RCC 7860 (cell line): Measurements from ENCODE around the gene VPS51.

Experiments used
- DNase-seq: peaks from one replicate; pipeline ENCODE4 v3.0.0-alpha.2; 2015; ENCODE audit warnings: low spot score
- FAIRE-seq: peaks from 2 replicates; lab custom pipeline; 2012; peaks lifted over from hg19 to GRCh38; lab: Jason Lieb, UNC

Gene VPS51

DNA sequence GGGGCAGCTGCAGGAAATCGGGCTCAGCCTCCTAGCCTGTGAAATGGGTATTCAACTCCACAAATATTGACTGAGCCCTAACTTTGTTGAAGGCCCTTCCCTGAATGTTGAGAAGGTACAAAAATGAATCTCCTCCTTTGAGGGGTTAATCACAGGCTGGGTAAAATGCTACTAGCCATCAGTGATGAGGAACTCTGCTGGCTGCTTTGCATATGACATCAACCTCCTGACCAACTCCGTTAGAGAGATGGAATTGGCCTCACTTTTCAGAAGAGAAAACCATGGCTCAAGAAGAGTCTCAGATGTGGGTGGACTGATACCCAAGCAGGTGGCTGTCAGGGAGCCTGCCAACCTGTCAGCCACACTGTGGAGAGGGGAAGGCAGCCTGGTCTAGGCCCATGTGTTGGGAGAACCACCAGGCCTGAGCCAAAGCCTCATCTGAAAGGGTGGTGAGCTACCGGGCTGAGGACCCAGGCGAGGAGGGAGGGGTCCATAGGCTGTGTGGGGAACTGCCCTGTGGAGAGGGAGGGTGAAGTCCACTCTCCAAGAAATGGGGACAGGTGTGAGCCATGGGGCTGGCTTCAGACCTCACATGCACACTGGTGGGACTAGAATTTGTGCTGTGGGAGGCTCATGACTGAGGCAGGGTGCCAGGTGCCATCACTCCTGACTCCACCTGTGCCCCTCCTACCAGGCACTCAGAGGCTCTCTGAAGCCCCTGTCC, 23.9 kb upstream of the VPS51 start:
- DNase-seq (no peak), FAIRE-seq (no peak)

- DNase-seq (no peak), FAIRE-seq (no peak)
These were observed 23.4 kb upstream of the VPS51 start for GRCh38 chr11:65072631-65072966.

DNA sequence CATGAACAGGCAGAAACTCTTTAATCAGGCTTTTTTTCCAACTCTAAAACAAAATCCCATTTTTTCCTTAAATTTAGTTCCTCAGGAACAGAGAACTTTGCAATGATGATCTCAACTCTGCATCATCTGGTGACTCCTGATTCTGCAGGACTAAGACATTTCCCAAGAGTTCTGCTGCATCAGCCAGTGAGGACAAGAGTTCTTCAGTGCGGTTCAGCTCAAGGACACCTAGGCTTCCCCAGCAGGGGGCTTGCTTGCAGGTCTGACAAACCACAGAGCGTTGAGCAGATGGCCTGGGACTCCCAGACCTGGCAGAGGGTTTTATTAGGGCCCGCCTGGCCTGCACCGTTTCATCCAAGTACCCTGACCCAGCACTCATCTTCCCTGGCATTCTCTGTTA, 18.6 kb upstream of the VPS51 start:
- DNase-seq (no peak), FAIRE-seq (no peak)

DNA sequence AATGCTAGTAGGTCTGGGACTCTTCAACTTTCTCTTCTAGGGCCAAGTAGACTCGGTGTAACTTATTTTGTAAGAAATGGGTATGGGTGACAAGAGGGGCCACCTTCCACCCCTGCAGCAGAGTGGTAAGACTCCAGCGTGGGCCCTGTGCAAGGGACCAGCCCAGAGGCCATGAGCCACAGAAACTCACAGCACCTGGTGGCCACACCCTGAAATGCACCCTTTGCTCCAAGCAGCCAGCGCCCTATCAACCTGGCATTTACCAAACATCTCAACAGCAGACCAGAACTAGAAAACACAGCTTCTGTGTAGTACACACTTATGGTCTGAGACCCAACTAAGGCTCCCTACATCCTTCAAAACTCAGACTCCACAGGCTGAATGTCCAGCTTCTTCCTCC, 17.9 kb upstream of the VPS51 start:
- DNase-seq, result peak; percentile 13

DNA sequence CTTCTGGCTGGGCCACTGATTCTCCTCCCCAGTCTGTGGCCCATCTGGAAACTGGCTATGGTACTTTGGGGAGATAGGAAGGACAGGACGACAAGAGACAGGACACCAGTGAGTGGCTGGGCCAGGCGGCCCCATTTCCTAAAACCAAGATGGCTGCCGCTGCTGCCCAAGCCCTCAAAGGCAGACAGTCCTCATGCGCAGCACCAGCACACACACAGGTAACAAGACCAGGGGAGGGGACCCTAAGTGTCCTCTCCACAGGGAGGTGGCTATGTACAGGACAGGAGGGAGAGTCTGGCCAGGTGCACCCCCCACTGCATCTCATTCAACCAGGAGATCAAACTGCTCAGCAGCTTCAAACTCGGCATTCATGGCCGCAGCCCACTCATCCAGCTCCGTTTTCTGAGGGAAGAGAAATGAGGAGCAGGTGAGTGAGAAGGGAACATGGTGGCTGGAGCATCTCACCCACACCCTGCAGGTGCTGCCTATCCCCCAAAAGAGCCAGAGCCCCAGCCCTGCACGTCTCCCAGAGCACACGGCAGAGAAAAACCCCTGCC, 17.1 kb upstream of the VPS51 start:
- DNase-seq (no peak), FAIRE-seq (no peak)

More for the DNA sequence above, 17.9 kb upstream of the VPS51 start:
- FAIRE-seq, result no peak

GRCh38 chr11:65083134-65083833, 12.7 kb upstream of the VPS51 start:
- DNase-seq, result no peak
- FAIRE-seq, result no peak

DNA sequence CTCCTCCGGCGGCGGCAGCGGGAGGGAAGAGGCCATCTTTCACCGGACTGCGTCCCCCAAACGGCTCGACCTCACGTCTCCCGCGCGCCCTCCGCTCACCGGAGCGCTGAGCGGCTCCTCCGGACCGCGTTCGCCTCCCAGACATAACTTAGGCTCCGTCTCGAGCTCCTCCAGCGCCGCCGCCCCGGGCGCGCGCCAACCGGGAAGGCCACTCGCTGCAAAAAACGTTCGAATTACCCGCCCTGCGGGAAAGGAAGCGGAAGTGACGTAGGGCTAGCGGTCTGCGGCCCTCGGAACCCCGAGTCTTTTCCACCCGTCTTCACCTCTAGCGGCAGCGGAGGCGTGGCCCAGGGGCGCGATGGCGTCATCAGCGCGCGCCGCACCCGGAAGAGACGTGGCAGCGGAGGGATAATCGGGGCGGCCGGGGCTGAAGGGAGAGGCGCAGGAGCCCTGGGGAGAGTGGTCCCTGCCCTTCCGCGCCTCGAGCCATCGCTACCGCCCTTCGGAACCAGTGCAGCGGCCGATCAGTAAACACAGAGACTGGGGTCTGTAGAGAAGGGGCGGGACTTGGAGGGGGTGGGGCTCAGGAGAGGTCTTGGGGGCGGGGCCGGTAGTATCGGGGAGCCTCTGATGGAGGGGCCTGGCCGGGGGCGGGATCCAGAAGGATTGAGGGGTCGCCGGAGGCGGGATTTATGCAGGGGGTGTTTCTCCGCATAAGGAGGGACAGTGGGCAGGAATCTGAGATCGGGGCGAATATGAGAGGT, 12.0 kb upstream of the VPS51 start, which contains the start of the genes CDCA5 and ZFPL1:
Gene CDCA5 (minus strand): TSS at position 207 of the 764 bp plus-strand sequence. CDS start 62 bp downstream, at position 145.
Gene ZFPL1 (plus strand): TSS at position 389 of the 764 bp plus-strand sequence. CDS start 477 bp downstream, outside the sequence.
- FAIRE-seq (no peak), DNase-seq (peak; percentile 85)

DNA sequence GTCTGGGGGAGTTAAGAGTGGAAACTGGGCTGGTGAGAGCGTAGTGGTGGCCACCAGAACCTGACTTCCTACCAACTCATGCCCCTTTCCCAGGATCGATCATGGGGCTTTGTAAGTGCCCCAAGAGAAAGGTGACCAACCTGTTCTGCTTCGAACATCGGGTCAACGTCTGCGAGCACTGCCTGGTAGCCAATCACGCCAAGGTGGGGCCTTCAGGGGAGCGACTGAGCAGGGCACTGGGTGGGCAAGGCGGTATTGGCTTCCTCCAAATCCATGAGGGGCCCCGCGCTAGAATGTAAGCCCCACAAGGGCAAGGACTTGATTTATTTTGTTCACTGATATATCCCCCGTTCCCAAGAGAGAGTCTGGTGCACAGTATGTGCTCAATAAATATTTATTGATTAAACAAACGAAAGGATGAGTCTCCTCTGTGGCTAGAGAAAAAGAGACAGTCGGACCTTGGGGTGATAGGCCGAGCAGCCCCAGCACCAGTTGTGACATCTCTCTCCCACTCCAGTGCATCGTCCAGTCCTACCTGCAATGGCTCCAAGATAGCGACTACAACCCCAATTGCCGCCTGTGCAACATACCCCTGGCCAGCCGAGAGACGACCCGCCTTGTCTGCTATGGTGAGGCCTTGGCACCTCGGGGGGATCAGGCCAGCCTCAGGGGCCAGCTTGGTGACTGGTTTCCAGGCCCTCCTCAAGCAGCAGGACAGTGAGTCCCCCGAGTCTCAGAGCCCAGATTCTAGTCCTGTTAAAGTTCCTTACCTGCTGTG, 11.2 kb upstream of the VPS51 start:
- FAIRE-seq (no peak), DNase-seq (no peak)

GRCh38 chr11:65085446-65085845, 10.6 kb upstream of the VPS51 start:
- no peak for DNase-seq
- FAIRE-seq, result no peak

DNA sequence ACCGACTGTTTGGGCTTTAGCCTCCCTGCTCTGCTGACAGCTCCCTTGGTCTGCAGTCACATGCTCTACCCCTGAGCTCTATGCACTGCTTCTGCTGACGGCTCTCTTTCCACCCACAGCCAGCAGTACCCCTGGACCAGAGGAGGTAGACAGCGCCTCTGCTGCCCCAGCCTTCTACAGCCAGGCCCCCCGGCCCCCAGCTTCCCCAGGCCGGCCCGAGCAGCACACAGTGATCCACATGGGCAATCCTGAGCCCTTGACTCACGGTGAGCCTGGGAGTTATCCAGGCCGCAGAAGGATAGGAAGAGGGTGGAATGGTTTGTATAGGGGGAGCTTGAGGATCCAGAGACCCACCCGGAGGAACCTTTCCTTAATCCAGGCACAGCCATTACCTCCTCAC, 9.2 kb upstream of the VPS51 start:
- no peak for FAIRE-seq
- no peak for DNase-seq

GRCh38 chr11:65087216-65087615, 8.8 kb upstream of the VPS51 start:
- FAIRE-seq (no peak), DNase-seq (no peak)

GRCh38 chr11:65087827-65088226, 8.2 kb upstream of the VPS51 start:
- FAIRE-seq, result no peak

DNA sequence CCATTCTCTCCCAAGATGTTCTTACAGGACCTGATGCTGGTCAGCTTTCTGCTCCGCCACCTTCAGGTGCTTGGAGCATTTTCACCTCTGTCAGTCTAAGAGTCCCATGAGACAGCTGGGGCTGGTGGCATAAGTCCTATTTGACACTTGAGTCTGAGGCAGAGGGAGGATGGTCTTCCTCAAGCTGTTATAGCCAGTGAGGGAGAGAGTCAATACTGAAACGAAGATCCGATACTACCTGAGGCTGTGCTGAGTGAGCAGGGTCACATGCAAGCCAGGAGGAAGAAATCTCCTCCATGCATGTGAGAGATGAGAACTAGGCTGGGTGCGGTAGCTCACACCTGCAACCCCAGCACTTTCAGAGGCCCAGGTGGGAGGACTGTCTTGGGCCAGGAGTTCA, 6.4 kb upstream of the VPS51 start:
- no peak for FAIRE-seq

More at GRCh38 chr11:65087827-65088226, 8.2 kb upstream of the VPS51 start:
- no peak for DNase-seq

DNA sequence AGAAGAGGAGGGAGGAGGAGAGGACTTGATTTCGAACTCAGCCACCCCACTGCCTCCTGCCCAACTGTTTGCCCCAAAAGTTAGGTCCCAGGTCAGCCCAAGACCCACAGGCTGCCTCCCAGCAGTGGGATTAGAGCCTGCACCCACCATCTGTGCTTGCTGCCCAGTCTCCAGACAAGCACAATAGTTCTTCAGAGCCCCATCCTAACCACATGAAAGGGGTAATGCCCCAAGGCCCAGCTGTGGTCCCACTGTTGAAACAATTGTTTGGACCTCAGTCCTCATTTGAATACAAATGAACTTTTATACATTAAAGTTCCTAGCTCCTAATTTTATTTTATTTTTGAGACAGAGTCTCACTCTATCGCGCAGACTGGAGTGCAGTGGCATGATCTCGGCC, 5.4 kb upstream of the VPS51 start:
- DNase-seq (no peak), FAIRE-seq (no peak)

More for the DNA sequence above, 6.4 kb upstream of the VPS51 start:
- no peak for DNase-seq

DNA sequence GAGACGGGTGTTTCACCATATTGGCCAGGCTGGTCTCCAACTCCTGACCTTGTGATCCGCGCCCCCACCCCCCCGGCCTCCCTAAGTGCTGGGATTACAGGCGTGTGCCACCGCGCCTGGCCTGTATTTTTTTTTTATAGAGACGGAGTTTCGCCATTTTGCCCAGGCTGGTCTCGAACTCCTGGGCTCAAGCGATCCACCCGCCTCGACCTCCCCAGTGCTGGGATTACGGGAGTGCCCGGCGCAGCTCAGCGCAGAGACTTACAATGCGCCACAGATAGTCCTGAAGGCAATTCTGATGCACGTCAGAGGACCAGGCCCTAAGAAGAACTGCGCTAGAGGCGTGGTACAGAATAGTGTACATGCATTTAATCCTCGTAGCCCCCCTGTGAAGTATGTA, 587 bp upstream of the VPS51 start:
- FAIRE-seq, result no peak
- no peak for DNase-seq

- no peak for FAIRE-seq
- DNase-seq, result no peak
These were observed 912 bp downstream of the VPS51 start for GRCh38 chr11:65096926-65097325.

- FAIRE-seq (no peak), DNase-seq (no peak)
These were observed 4.8 kb downstream of the VPS51 start for GRCh38 chr11:65100674-65101350.

DNA sequence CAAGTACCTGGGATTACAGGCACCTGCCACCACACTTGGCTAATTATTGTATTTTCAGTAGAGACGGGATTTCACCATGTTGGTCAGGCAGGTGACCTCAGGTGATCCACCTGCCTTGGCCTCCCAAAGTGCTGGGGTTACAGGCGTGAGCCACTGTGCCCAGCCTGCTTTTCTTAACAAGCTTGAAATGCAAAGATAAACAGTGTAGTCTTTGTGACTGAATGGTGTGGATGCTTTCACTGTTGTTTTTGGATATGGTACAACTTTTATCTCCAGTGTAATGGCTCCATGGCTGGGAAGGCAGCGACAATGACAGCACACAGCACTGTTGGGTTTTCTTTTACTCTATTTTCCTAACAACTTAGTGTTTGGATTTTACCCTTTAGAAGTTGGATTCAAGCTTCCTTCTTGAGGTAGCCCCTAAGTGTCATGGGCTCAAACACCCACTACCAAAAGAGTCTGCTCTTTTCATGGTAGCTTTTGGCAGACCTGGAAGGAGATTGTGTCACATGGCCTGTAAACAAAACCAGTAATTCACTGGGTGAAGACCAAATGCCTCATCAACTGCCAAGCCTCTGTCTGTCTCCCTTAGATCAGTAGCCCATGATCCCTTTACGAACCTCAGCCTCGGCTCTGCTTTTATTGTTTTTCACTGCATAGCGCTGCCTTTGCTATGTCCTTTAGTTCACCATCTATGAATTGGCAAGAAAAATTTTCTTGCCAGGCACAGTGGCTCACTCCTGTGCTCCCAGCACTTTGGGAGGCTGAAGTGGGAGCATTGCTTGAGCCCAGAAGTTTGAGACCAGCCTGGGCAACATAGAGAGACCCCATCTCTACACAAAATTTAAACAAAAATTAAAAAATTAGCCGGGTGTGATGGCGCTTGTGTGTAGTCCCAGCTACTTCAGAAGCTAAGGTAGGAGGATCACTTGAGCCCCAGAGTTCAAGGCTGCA, 6.4 kb downstream of the VPS51 start:
- FAIRE-seq, result no peak
- DNase-seq, result no peak

DNA sequence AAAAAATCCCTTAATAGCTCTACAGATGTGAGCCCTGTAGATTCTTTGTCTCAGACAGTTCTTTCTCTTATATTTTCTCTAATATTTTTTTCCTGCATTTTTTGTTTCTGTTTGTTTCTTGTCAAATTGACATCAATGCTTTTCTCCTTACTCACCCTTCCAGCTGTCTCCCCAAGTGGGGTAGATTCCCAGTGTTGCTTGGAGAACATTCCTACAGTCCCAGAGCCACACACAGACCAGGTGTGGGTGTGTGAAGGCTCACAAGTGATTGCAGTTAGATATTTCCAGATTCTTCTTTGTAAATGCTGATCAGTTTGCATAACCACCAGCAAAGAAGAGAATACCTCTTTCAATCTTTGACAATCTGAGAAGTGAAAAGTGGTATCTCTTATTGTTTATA, 7.5 kb downstream of the VPS51 start:
- DNase-seq (no peak), FAIRE-seq (no peak)
